ENCODE data around the gene CPEB1. TPM values are rescaled to one million over a fixed set of nuclear protein-coding genes. Genes with fewer than 3 reads are reported as not detected.
"Not testable (repeated sequence)": the region's sequence is repeated elsewhere in the genome, so short reads cannot be mapped to it uniquely, and the experiment has no call there.

The CPEB1 gene
- total and polyA plus RNA-seq, 8 donors = 1.3 to 5.0 (median 3.0) TPM

DNA sequence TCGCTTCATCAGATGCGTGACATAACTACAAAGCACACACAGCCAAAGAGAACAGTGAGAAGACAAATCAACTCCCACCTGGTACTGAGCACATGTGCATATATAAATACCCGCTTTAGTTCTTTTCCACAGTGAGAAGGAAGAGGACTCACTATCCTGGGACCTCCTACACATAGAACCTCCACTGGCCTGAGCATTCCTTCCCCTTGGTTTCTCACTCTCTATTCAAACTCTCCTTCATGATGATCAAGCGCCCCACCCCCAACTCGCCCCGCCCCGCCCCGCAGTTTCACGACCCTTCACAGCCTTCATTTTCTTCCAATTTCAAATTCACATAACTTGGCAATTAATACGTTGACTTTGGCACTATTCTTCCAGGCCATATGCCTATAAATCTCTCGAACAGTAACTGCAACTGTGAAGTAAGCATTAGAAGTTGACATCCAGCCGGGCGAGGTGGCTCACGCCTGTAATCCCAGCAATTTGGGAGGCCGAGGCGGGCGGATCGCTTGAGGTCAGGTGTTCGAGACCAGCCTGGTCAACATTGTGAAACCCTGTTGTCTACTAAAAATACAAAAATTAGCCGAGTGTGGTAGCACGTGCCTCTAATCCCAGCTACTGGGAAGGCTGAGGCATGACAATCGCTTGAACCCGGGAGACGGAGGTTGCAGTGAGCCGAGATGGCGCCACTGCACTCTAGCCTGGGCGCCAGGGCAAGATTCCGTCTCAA, 108.0 kb downstream of the CPEB1 start:
- peaks cover 14 to 28% of the 10 kb centered on the region in 2 donors for H3K4me1 ChIP-seq
- no peaks in the 10 kb centered on the region for H3K27me3 ChIP-seq
- peaks cover 0 to 49% of the 10 kb centered on the region in 2 donors for H3K36me3 ChIP-seq
- DNase-seq (no peak), ATAC-seq (no peak)
- no peaks in the 10 kb centered on the region for H3K9me3 ChIP-seq
- intact Hi-C loops (cut with DNase I) = no loop called here
- peak overlapping the region in 1 of 2 donors; percentile 86 for H3K27ac ChIP-seq
- peak overlapping the region; percentile 92 to 94 for H3K4me3 ChIP-seq
- TF ChIP-seq, protein P1, sequence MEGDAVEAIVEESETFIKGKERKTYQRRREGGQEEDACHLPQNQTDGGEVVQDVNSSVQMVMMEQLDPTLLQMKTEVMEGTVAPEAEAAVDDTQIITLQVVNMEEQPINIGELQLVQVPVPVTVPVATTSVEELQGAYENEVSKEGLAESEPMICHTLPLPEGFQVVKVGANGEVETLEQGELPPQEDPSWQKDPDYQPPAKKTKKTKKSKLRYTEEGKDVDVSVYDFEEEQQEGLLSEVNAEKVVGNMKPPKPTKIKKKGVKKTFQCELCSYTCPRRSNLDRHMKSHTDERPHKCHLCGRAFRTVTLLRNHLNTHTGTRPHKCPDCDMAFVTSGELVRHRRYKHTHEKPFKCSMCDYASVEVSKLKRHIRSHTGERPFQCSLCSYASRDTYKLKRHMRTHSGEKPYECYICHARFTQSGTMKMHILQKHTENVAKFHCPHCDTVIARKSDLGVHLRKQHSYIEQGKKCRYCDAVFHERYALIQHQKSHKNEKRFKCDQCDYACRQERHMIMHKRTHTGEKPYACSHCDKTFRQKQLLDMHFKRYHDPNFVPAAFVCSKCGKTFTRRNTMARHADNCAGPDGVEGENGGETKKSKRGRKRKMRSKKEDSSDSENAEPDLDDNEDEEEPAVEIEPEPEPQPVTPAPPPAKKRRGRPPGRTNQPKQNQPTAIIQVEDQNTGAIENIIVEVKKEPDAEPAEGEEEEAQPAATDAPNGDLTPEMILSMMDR (IDR thresholded peaks at IDR 0.05) = no peak

DNA sequence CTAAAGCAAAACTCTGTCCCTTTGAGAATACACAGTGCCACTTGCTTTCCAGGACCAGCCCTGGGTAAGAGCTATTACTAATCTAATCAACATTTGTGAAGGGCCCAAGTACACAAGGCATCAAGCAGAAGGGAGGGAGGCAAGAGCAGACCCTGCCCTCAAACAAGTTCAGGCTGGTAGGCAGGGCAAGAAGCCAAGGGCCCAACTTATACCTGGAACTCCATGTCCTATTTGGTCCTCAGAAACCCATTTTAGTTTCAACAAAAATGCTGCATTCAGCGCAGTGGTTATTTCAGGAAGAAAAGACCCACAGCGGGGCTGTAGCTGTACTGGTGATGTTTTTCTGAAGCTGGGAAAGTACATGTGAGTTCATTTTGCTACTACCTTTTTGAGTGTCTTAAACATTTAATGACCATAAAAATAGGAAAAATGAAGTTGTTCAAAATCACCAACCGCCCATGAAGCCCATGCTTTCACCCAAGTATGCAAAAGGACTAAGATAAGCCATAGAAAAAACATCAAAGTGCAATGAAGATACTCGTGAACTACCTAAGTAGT, 109.7 kb downstream of the CPEB1 start:
- Histone ChIP-seq H3K9me3 (no peaks in the 10 kb centered on the region), H3K4me1 (peaks cover 14 to 28% of the 10 kb centered on the region in 2 donors), H3K36me3 (peaks cover 0 to 63% of the 10 kb centered on the region in 2 donors), H3K27ac (no peak overlapping the region), H3K4me3 (no peak overlapping the region), H3K27me3 (no peaks in the 10 kb centered on the region)
- DNase-seq (no peak), ATAC-seq (no peak)
- intact Hi-C loops (cut with DNase I) = no loop called here
- TF ChIP-seq, protein P1 (IDR thresholded peaks at IDR 0.05) = no peak

DNA sequence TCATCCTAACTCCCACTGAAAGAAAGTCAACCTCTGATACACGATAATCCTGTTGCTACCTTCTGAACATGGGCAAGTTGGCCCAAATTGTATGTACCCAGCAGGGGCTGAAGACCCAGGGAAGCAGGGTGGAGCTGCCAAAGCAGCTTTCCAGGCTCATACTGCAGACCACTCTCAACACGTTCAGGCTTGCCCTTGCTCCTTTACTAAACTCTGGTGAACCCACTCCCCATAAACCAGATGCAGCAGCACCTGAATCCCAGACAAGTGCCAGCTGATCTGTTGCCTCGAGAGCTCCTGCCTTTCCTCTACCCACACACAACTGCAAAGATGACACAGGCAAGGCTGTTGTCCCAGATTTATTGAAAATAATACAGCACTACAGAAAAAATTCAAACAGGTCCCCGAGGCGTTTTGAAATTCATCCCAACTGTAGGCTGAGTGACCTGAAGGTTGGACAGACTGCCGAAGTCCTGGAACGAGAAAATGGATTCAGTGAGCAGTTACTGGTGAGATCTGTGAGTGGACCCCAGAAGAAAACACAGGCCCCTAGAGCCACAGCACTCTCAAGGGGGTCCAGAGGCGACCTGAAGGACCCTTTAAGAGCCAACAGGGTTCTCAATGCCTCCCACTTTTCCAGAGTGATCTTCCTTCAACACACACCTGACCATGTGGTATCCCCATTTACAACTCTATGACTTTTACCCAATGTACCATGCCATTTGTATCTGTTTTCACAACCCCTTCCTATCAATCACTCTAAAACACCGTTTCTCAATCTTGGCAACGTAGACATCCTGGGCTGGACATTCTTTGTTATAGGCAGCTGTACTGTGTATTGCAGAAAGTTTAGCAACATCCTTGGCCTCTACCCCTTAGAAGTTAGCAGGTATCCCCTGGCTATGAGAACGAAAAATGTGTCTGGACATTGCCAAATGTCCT, 110.5 kb downstream of the CPEB1 start:
- Histone ChIP-seq H3K4me3 (no peak overlapping the region), H3K9me3 (no peaks in the 10 kb centered on the region), H3K4me1 (peaks cover 14 to 28% of the 10 kb centered on the region in 2 donors), H3K36me3 (peaks cover 0 to 63% of the 10 kb centered on the region in 2 donors), H3K27me3 (no peaks in the 10 kb centered on the region), H3K27ac (no peak overlapping the region)
- TF ChIP-seq, protein P1 (IDR thresholded peaks at IDR 0.05) = no peak
- ATAC-seq (no peak), DNase-seq (no peak)
- intact Hi-C loops (cut with DNase I) = no loop called here

DNA sequence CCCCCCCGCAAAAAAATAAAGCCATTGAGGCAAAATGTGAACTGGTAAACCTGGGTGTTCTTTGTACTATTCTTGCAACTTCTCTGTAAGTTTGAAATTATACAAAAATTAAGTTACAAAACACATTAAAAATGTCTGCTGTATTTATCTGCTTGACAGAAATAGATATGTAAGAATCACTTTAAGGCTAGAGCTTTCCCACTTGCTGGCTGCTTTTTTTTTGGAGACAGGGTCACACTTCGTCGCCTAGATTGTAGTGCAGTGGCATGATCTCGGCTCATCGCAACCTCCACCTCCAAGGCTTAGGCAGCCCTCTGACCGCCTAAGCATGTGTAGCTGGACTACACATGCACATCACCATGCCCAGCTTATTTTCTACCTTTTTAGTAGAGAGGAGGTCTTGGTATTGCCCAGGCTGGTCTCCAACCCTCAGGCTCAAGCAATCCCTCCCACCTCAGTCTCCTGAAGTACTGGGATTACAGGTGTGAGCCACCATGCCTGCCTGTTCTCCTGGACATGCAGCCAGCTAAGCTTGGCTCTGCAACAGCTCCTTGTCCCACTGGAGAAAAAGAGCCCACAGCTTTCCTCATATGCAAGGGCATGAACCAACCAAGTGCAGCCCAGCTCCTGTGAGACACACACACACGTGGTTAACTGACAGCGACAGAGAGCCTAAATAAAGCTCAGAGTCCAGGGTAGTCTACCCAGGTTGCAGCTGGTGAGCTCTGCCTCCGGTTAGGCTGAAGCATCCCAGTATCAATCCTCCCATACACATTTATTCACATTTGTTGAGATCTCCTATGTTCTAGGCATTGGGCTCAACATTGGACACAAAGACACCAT, 111.4 kb downstream of the CPEB1 start:
- Histone ChIP-seq H3K27me3 (no peaks in the 10 kb centered on the region), H3K36me3 (peaks cover 0 to 63% of the 10 kb centered on the region in 2 donors), H3K4me1 (peaks cover 11 to 27% of the 10 kb centered on the region in 2 donors), H3K27ac (no peak overlapping the region), H3K9me3 (no peaks in the 10 kb centered on the region), H3K4me3 (no peak overlapping the region)
- intact Hi-C loops (cut with DNase I) = no loop called here
- ATAC-seq (no peak), DNase-seq (no peak)
- TF ChIP-seq, protein P1 (IDR thresholded peaks at IDR 0.05) = no peak

DNA sequence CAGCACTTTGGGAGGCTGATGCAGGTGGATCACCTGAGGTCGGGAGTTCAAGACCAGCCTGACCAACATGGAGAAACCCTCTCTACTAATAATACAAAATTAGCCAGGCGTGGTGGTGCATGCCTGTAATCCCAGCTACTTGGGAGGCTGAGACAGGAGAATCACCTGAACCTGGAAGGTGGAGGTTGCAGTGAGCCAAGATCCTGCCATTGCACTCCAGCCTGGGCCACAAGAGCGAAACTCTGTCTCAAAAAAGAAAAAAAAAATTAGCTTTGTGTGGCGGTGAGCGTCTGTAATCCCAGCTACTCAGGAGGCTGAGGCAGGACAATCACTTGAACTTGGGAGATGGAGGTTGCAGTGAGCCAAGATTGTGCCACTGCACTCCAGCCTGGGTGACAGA, 112.0 kb downstream of the CPEB1 start:
- DNase-seq; H3K9me3 ChIP-seq; H3K27me3 ChIP-seq; H3K27ac ChIP-seq; H3K4me3 ChIP-seq; ATAC-seq; intact Hi-C loops (cut with DNase I): not testable (repeated sequence)
- H3K36me3 ChIP-seq = peaks cover 0 to 63% of the 10 kb centered on the region in 2 donors
- H3K4me1 ChIP-seq = peaks cover 11 to 28% of the 10 kb centered on the region in 2 donors

DNA sequence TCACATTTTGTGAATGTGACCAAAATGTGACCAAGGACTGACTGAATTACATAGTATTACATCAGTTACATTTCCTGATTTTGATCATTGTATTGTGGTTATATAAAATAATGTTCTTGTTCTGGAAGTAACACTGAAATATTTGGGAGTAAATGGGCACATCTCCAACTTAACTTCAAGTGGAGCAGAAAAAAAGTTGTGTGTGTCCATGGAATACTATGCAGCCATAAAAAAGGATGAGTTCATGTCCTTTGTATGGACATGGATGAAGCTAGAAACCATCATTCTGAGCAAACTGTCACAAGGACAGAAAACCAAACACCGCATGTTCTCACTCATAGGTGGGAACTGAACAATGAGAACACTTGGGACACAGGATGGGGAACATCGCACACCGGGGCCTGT, 112.7 kb downstream of the CPEB1 start:
- H3K9me3 ChIP-seq; H3K4me3 ChIP-seq; H3K27me3 ChIP-seq; DNase-seq; H3K27ac ChIP-seq; ATAC-seq; intact Hi-C loops (cut with DNase I): not testable (repeated sequence)
- H3K4me1 ChIP-seq = peaks cover 11 to 28% of the 10 kb centered on the region in 2 donors
- peaks cover 0 to 63% of the 10 kb centered on the region in 2 donors for H3K36me3 ChIP-seq
